NCI-H460 (cell line): ENCODE results near the gene DCTN2. TPM values are rescaled to one million over a fixed set of nuclear protein-coding genes. Genes with fewer than 3 reads are reported as not detected.

Source experiments
- DNase-seq: peaks from one replicate; pipeline ENCODE4 v3.0.0-alpha.2; 2016; ENCODE audit warnings: low read depth; ENCODE audit errors: extremely low read depth
- total RNA-seq: library from RNA; depleted of rRNA; stranded (reverse); fragments of >200 nt; shearing (Covaris generic); gene quantifications from 2 replicates; pipeline ENCODE4 v1.2.3, GENCODE V29; 2014

DCTN2 gene
- total RNA-seq, 1 experiment from 2014 or later, result 76.1 TPM

DNA sequence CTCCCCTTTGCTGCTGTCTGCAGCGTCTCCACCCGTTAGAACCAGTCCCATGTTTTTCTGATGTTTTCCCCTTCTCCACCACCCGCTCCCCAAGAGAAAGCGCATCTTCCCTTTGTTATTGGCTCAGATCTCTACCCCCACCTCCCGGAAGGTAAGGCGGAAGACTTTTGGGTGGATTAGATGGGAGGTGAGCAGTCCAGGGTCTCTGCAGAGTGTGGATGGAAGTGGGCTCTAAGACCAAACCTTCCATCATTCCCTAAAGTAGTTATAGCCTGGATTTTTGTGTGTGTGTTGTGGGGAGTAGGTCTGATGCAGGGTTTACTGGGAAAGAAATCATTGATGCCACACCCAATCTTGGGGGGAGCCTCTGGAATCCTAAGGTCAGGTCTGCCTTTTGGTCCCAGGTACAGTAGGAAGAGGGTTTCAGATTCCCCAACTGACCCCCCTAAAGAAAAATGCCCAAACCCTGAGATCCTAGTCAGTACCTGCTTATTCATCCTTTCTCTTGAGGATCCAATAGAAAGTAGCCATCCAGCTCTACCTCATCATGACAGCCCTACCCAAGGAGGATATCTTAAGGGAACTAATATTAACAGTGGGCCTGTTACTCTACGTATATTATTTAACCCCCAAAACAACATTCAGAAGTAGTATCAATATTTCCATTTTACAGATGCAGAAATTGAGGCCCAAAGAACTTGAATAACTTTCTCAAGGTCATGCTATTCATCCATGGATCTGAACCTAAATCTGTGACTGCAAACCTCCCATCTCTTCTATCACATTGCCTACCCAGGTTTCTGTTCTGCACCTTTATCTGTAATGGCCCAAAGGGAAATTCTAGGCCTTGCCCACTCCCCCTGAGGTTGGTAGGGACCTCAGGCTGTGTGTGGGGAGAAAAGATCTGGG is 3.9 kb upstream of the DCTN2 start:
- DNase-seq, result no peak

GRCh38 chr12:57549909-57550640 is 3.1 kb upstream of the DCTN2 start, which contains the start of gene KIF5A:
Gene KIF5A (plus strand): TSS chr12:57550044. CDS start chr12:57550272, 228 bp downstream.
- DNase-seq, result no peak

DNA sequence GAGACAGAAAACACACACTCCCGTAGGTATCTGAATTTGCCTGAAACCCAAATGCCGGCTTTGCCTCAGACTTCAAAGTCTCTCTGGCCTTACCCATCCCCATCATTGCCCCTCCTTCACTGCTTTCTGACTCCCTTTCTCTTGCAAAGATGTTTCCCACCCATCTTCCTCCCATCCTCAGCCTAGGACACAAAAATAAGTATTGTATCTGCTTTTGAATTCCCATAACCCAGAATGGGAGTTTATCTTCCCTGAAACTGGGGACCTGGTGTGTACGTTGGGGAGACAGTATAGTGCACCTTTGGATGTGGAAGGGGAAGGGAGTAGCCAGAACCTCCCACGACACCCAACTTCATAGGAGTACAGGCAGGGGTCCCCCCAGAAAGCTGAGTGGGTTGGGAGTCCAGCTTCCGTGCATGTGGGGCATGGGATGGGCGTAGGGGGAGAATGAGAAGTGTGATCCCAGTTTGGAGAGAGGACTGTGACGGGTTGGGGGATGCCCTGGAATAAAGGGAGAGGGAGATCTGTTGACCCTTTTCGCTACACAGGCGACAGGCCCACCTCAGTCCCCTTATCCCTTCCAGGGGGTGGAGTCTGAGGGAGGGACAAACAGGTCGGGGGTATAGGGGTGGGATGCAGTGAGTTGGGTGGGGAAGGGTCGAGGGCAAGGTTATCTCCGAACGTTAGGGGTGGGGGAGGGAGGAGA is 2.4 kb upstream of the DCTN2 start:
- no peak for DNase-seq

DNA sequence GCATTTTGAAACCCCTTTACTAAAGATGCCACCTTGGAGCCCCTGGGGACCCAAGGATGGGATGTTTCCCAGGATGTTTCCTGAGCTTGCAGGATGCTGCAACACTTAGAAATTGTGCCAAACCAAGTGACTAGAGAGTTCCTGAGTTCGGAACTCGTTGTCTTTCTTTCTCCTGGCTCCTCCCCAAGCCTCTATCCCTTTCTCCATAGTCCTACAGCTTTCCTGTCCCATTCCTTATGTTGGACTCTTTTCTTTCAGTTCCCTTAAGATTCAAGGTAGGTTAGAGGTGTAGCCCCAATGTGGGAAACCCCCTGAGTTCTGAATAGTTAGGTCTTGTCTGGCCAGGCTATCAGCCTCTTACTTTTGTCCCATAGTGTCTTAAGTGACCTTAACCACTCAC is 1.5 kb upstream of the DCTN2 start:
- DNase-seq, result peak; percentile 32

DNA sequence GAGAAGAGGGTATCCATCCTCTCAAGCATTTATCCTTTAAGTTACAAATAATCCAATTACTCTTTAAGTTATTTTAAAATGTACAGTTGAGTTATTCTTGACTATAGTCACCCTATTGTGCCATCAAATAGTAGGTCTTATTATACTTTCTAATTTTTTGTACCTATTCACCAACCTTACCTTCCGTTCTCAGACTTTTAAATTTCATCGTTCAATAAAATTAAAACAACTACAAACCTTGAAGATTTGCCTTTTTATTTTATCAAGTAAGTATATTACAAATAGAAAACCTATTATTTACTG is 972 bp upstream of the DCTN2 start:
- no peak for DNase-seq

GRCh38 chr12:57547288-57548012 is 458 bp upstream of the DCTN2 start:
- DNase-seq, result no peak

DNA sequence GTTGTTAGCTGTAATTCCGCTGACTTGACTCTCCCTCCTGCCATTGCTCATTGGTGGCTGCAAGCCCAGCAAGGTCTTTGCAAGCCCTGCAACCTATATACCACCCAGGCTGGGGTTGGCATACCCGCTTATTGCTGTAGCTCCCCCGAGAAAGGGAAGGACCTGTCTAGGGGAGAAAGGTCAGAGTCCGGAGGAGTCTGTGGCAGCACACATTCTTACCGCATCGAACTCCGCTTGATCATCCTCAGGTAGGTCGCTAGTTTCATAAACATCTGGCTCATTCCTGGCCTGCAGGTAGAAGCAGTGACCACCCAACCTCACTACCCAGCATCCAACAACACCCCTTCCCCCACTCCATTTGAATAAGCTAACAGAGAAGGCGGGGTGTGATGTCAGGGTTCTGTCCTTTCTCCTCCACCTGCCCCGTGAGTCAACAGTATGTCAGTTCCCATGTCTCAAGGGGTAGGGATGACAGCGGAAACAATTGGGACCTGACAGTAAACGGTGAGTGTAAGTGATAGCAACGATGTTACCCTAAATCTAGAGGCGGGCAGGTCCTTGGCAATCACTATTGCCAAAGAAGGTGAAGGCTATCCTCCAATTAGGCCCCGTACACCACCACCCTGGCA is 1.1 kb downstream of the DCTN2 start:
- DNase-seq, result no peak

GRCh38 chr12:57543581-57543980 is 3.4 kb downstream of the DCTN2 start:
- DNase-seq, result no peak

- no peak for DNase-seq
These were observed 5.3 kb downstream of the DCTN2 start for GRCh38 chr12:57541717-57542116.

DNA sequence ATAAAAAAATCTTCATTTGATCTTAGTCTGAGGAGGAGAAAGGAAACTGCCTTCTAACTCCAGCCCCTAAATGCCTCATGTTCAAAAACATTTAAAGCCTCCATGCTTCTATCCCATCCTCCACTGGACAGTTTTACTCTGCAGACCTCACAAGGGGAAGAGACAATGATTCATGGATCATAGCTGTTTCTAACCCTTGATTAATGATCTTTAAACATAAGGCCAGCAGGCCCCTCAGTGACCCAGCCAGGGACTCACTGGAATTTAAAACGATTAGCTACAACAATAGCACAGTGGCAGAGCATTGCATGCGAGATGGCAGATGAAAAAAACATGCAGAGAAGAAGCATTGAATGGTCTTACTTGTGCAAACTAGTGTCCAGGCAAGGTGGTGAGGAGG is 6.0 kb downstream of the DCTN2 start:
- no peak for DNase-seq

DNA sequence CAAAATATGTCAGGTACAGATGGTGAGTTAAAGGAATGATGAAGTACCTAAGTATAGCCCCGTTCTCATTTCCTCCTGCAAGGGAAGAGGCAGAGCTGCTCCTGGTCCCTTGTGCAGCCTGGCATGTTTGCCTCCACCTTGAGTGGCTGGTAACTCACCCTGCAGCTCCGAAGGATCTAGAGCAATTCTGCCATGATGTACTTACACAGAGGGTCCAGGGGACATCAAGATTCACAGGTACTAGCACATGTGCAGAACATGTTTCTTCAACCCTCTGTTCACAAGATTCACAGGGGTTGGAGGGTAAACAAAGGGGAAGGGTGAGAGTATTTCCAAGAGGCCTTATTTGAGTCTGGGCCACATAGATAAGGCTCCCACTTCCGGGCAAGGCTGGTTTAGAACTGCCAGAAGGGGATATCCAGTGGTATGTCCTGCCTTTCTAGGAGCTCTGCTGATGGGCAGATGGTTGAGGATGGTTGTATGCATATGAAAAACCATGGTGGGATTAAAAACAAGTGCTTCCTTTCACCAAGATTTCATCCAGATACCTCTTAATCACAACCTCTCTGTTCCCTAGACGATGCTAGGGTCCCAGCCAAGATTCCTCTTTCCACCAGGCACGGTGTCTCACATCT is 7.7 kb downstream of the DCTN2 start:
- no peak for DNase-seq

GRCh38 chr12:57536597-57536942 is 10.4 kb downstream of the DCTN2 start:
- no peak for DNase-seq

GRCh38 chr12:57535764-57536596 is 11.0 kb downstream of the DCTN2 start:
- no peak for DNase-seq

DNA sequence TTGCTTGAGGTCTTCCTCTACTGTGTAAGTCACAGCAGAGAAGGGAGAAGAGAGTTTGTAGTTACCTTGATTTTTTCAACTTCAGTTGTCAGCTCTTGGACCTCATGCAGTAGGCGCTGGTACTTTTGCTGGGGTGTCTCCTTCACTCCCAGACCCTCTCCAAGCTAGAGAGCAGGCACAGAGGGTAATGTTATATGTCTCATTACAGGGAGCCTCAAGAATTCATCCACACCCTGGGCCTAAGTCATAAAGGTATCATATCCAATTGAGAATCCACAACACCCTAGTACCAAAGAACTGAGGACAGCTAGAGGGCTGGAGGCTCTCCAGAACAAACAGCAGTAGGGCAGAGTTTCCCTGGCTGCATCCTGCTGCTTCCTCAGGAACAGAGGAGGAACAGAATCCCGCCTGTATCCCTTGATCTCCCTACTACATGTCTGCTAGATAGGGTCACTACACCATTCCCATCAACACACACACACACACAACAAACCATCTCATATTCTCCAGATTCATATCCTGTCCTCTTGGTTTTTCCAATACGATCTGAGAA is 11.9 kb downstream of the DCTN2 start:
- no peak for DNase-seq

DNA sequence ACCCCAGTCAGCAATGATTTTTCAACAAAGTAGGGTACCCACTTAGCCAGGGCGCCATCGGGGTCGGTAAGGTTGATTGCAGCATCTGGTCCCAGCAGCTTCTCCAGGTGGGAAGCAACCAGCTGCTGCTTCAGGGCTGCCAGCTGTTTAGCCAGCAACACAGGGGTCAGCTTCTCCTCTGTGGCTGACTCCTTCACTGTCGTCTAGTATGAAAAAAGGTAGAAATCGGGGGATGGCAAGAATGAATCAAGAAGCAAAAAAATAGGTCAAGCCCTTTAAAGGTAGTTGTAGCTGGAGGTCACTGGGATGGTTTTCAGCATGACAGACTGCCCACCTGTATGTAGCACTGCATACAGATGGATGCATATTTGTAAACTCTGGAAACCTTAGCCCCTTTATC is 12.7 kb downstream of the DCTN2 start:
- no peak for DNase-seq

DNA sequence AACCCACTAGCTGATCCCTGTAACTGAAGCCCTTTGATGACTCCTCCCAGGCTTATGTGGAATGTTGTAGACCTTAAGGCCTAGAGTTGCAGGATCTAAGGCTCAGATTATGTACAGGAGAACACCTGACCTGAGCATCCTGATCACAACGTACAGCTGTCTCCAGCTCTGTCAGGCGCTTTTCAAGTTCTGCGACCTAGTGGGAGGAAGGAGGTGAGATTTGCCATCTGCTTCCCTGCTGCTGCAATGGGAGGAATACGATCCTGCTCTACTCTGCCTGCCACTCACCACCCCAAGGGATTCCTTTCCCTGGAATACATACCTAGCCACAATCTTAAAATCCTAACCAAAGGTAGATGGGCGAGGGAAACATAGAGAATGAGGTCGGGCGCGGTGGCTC is 13.9 kb downstream of the DCTN2 start:
- no peak for DNase-seq

DNA sequence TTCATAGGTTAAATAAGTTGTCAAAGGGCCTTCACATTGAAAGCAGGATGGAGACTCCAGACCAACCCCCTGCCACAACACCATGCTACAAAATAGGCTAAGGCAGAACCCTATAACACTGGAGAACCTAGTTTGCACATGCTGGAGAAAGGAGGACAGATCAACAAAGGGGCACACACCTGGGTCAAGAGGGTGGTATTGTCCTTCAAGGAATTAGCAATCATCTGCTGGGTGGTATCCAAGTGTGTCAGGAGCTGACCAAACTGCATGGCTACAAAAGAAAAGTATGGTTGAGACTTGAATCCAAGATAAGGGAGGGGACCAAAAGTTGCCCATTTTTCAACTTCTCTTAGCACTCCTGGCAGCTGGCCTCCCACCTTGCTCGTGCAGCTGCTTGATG is 15.2 kb downstream of the DCTN2 start:
- DNase-seq, result no peak

- no peak for DNase-seq
These were observed 16.4 kb downstream of the DCTN2 start for GRCh38 chr12:57530396-57531142.
